GM12874 (cell line): ENCODE results near the gene CD151.

Experiments used
- TF ChIP-seq, protein P1 (sequence below): IDR thresholded peaks from 2 replicates; pipeline ENCODE4 v1.5.1; 2011; ENCODE audit warnings: low read depth, mild to moderate bottlenecking, control low read depth, low read length, moderate library complexity; ENCODE audit not compliant: insufficient read depth

CD151 gene

DNA sequence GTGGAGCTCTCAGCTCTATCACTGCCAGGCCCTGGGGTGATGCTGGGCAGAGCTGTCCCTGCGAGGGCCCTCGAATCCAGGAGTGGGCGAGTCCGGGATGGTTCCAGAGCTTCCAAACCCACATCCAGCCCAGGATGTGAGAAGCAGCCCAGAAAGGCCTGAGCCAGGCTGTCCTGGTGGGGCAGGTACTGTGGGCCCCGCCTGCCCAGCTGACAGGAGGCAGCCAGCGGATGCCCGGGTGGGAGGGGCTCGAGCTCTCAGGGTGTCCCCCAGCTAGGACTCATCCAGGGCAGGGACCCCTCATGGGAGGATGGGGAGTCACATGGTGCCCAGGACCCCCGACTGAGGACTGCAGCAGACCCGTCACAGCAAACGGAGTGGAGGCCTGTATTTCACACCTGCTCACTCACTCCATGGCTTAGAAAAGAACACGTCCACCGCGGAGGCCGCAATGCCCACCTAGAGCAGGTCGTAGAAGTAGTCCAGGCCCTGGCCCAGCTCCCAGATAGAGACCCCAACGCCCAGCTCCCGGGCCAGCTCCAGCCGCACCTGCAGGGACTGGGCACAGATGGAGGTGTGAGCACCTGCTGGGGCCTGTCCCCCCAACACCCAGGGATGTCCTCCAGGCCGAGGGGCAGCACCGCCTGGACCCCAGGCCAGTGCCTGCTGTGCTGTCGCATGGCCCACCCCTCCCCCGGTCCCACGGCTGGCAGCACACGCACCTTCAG, 36.8 kb downstream of the CD151 start:
- TF ChIP-seq, protein P1, sequence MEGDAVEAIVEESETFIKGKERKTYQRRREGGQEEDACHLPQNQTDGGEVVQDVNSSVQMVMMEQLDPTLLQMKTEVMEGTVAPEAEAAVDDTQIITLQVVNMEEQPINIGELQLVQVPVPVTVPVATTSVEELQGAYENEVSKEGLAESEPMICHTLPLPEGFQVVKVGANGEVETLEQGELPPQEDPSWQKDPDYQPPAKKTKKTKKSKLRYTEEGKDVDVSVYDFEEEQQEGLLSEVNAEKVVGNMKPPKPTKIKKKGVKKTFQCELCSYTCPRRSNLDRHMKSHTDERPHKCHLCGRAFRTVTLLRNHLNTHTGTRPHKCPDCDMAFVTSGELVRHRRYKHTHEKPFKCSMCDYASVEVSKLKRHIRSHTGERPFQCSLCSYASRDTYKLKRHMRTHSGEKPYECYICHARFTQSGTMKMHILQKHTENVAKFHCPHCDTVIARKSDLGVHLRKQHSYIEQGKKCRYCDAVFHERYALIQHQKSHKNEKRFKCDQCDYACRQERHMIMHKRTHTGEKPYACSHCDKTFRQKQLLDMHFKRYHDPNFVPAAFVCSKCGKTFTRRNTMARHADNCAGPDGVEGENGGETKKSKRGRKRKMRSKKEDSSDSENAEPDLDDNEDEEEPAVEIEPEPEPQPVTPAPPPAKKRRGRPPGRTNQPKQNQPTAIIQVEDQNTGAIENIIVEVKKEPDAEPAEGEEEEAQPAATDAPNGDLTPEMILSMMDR, result no peak

- TF ChIP-seq, protein P1, result no peak
Measured at GRCh38 chr11:870127-870413, 37.3 kb downstream of the CD151 start.

- TF ChIP-seq, protein P1, result no peak
Measured at GRCh38 chr11:870418-870817, 37.7 kb downstream of the CD151 start.

DNA sequence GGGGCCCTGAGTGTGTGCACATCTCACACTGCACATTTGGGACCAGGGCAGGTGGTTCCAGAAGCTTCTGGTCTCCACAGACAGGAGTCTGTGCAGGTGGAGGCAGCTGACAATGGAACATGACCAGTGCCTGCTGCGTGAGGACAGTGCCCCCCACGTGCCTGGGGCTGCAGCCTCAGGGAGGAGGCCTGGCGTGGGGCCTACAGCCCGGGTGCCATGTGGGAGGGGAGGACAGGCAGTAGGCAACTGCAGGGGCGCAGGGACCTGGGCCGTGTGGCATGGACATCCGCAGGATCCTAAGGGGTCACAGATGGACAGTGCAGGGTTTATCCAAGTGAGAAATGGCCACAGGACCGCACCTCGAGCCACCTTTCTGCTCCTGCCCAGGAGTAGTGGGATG, 38.7 kb downstream of the CD151 start:
- TF ChIP-seq, protein P1, result no peak

- TF ChIP-seq, protein P1, result no peak
Measured at GRCh38 chr11:872799-873198, 40.0 kb downstream of the CD151 start.

GRCh38 chr11:873706-874105, 41.0 kb downstream of the CD151 start:
- TF ChIP-seq, protein P1, result no peak

DNA sequence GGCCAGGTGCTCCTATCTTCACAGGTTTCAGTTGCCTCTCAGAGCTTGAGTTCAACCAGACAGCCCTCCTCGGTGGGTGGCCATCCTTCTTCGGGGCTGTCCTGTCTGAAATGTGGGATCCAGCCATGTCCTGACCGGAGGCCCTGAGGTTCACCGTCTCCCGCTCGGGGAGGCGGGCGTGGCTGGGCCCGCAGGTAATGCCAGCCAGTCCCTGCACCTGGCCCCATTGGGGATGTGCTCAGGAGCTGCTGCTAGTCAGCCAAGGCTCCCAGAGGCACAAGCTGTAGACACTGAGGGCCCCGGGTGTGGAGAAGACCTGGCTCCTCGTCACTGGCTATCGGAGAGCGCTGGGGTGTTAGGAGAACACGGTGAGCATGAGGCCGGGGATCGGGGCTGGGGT, 42.5 kb downstream of the CD151 start:
- TF ChIP-seq, protein P1, result no peak
